ENCODE data around the gene MED6.

The MED6 gene

GRCh38 chr14:70595443-70596185 lies 4.8 kb downstream of the MED6 start:
- DNase-seq, result no peak

GRCh38 chr14:70594461-70594860 lies 6.0 kb downstream of the MED6 start:
- no peak for DNase-seq

DNA sequence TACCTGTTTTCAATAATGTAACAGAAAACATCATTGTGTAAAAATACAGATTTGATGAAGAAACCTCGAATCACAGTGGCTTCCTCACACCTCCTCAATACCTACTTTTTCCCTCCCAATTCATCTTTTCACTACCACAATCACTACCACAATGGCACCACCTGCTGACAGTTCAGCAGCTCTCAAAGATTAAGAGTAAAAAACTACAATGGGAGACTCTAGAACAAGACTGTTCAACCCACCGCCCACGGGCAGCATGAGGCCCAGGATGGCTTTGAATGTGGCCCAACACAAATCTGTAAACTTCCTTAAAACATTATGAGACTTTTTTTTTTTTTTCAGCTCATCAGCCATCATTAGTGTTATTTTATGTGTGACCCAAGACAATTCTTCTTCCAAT lies 15.2 kb downstream of the MED6 start:
- no peak for DNase-seq

DNA sequence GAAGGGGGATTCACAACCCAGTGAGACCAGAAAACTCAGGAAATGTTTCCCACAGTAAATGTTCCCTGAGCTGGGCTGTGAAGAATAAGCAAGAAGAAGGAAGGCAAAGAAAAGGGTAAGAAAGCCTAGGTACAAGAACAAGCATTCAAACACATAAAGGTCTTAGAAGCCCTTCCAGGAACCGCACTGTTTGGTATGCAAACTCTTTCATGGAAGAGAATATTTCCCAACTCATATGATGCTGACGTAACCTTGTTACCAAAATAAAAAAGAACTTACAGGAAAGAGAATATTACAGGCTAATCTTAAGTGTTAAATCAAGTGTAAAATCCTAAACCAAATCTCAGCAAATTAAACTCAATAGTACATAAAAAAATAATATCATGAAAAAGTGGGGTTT lies 23.6 kb downstream of the MED6 start:
- DNase-seq, result no peak

- DNase-seq, result no peak
Measured at GRCh38 chr14:70573050-70573449, 27.4 kb downstream of the MED6 start.

DNA sequence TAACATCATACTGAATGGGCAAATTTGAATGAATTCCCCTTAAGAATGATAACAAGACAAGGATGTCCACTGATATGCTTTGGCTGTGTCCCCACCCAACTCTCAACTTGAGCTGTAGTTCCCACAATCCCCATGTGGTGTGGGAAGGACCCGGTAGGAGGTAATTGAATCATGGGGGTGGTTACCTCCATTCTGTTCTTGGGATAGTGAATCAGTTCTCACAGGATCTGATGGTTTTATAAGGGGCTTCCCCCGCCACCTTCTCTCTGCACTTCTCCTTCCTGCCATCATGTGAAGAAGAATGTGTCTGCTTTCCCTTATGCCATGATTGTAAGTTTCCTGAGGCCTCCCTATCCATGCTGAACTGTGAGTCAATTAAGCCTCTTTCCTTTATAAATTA lies 29.3 kb downstream of the MED6 start:
- DNase-seq, result no peak

- DNase-seq, result no peak
Measured at GRCh38 chr14:70567791-70568190, 32.7 kb downstream of the MED6 start.

GRCh38 chr14:70563869-70564268 lies 36.6 kb downstream of the MED6 start:
- no peak for DNase-seq

DNA sequence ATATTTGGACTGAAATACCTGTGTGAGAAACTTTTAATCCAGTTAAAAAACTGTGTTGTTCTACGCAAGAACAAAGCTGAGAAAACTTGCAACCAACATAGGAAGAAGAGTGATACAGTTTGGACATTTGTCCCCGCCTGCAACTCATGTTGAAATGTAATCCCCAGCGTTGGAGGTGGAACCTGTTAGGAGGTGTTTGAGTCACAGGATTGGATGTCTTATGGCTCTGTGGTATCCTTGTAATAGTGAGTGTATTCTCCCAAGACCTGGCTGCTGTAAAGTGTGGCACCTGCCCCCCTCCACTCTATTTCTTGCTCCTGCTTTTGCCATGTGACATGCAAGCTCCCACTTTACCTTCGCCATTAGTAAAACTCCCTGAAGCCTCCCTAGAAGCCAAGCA lies 37.0 kb downstream of the MED6 start:
- no peak for DNase-seq

- no peak for DNase-seq
Measured at GRCh38 chr14:70558356-70558755, 42.1 kb downstream of the MED6 start.

DNA sequence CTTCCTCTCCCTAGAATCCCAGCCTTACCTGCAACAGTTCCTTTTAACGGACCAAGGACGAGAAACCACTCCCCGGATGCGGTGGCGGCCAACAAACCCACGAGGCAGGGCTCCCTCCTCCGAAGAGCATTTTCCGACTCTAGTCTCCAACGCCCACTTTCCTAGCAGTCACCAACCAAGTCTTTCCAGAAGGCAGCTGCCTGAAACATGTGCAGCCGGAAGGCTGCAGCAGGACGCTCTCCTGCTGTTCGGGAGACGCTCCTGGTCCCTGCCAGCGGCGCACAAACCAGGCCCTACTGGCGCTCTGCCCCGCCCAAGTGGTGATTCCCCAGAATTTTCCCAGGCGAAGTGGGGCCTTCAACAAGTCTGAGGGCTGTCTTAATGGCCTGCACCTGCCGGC lies 44.6 kb downstream of the MED6 start:
- DNase-seq, result no peak

DNA sequence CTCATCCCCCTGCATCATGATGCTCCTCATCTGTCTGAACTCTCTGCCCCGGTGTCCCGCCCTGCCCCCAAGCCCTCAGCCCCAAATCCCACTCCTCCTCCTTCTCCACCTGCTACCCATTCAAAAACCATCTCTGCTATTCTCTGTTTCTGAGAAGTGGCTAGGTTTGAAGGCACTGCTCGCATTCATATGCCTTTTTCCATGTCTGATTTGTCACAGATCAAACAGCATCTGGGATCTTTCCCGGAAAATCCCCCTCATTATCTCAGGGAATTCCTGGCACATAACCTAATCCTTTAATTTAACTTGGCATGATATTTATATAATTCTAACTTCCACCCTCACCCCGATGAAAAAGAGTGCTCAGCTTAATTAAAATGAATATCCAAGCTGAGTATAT lies 62.4 kb downstream of the MED6 start:
- no peak for DNase-seq

DNA sequence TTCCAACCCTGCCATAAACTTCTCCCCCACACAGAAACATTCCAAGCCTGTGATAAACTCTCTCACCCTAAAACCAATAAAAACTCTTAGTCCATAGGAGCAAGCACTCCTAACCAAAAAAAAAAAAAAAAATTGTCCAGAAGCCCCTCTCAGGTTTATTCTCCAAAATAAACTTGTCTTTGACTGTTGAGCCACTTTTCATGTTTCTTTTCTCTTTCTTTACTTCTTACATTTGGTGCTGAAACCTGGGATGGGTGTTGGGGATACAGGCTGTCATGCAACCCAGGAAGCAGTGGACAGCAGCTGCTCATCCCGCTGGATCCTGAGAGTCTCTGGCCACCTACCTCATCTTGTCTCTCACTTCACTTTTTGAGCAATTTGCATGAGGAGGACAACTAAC lies 63.6 kb downstream of the MED6 start:
- DNase-seq, result no peak

- no peak for DNase-seq
Measured at GRCh38 chr14:70534904-70535303, 65.6 kb downstream of the MED6 start, which contains the start of gene ADAM20. Gene ADAM20 (minus strand): TSS chr14:70535004. CDS start chr14:70524757, 10,247 bp downstream.

All from amniotic stem cell (primary cell).